Cortex of kidney (tissue), 1 donor: Measurements from ENCODE around the gene FOXA1.

Experiments
- DNase-seq: peaks from one replicate; lab custom pipeline; 2025; lab: John Stamatoyannopoulos, UW

FOXA1 gene

DNA sequence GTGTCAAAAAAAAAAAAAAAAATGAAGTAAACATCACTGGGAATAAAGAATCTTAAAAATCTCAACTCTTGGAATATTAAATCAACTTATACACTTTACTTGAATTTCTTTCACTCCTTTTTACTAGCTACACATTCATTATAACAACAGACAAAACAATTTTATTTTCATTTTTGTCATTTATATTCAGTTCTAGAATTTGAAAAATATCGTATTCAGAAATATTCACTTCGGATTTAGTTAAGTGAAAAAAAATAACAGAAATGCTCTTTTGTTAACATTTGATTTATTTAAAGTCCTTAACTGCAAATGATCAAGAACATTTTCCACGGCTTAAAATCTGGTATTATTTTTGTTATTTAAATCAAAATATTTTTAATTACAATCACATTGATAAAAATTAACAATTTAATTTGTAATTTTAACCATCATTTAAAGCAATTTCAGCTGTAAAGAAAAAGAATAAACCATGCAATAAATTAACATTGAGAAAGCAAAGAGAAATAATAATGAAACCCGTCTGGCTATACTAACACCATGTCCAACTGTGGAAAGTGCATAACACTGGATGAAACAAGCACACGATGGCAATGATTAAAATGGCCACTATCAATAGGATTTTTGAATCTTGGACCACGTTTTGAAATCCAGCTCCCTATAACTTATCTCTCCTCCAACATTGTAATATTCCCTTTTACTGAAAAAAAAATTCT is 5.2 kb downstream of the FOXA1 start:
- DNase-seq = no peak

DNA sequence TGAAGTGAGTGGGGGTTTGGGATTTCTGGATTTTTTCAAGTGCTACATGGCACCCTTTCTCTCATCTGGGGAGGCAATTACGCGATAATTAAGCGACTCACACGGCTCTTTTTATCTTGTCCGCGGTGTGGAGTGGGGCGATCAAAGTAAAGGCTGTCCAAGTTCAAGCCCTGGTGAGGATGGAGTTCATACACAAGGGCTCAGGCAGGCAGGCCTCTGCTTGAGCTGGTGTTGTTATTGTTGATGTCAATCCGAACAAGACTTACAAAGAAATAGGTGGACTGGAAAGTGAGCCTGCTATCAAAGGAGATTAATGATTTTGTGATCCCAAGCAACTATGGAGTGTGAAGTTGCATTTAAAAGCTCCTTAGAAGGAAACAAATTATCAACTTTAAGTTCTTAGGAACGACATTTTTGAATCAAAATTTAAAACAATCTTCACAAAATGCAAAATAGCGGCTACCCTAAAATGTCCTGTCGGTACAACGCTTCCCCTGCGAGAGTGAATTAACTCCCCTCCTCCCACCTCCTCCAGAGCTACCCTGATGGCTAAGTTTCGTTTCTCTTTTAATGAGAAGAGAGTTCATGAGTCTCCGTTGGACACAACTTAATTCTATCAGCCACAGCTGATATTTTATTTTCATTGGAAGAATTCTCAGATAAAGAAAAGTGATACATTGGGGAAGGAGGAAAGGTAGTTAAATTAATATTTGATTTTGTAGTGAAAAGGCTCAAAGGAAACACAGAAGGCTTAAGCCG is 5.9 kb downstream of the FOXA1 start:
- no peak for DNase-seq

DNA sequence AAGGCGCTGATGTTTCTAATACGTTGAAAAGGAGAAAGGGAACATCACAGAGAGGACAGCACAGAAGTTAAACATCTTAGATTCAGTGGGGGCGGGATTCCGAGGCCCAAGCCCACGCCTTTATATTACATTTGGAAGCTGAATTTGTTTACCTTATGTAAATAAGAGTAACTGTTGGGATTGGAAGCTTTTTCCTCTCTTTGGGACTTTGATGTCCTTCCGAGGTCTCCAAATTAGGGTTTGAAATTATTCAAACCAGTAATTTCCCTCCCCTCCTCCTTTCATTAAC is 6.4 kb downstream of the FOXA1 start:
- DNase-seq = no peak

DNA sequence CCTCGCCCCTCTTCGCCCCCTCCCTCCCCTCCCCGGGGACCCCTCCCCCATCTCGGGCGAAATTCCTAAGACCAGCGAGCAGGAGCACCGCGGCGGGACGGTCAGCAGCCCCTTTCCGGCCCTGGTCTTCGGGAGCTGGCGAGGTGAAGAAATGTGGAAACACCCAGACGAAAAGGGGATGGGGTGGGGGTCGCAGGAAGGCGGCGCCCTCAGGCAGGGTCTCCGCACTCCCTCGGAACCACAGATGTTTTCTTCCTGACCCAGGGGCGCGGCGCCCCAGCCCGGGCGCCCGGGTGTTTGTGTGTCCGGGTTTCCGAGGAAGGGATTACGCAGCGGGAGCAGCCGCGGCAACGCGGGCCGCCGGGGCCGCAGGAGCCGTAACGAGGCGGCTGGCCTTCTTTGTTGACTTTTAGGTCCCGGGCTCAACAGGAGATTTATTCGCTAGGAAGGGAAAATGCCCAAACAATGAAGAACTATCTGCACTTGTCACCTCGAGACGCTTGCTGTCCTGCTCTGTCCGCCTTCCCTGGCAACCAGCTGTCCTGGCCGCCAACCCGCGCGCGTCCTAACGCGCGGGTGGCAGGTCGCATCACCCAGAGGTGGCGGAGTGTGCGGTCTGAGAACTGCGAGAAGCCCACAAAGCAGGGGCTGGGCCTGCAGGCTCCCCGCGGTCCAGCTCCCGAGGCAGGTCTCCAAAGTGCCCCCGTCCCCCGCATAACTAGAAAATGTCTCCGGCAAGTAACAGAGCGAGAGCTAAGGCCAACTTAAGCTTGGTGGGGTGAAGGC is 7.0 kb downstream of the FOXA1 start:
- DNase-seq = no peak

DNA sequence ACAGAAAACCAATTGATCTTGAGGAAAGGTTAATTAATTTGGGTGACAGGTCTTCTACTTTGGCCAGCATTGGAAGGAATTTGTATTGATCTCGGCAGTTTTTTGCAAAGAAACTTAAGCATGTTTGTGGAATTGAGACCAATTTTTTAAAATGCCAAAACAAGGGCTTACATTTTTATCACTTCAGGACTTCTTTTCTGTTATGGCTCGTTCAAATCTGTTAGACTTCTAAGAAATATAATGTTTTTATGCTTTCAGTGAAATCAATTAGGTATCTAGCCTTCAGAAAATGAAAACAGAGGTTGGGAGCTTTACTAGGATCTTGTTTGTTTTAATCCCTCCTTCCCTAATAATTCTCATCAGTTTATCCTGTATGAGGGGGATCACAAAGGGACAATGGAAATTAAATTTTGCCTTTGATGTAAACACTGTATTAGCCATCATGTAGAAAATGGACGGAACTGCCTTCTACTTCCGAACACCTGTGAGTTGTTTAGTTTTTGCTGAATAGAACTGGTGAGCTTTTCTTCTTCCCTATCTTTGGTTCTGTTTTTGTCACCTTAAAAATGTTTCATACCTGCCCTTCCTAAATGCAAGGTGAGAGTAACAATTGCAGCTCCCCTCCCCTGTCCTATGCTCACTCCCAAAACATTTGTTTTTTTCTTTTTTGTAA is 7.8 kb downstream of the FOXA1 start:
- DNase-seq = no peak

DNA sequence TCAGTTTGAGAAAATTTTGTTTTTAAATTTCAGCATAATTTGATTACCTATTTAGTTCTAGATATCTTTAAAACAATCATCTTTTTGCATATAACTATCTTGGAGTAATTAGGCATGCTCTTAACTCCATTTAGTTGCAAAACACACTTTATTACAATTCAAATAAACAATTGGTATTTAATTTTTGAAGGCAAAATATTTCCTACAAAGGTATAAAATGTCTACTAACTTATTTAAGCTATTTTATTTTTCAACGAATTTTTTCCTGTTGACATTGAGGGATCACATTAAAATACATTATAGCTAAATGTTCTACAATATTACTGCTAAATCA is 8.3 kb downstream of the FOXA1 start:
- no peak for DNase-seq

DNA sequence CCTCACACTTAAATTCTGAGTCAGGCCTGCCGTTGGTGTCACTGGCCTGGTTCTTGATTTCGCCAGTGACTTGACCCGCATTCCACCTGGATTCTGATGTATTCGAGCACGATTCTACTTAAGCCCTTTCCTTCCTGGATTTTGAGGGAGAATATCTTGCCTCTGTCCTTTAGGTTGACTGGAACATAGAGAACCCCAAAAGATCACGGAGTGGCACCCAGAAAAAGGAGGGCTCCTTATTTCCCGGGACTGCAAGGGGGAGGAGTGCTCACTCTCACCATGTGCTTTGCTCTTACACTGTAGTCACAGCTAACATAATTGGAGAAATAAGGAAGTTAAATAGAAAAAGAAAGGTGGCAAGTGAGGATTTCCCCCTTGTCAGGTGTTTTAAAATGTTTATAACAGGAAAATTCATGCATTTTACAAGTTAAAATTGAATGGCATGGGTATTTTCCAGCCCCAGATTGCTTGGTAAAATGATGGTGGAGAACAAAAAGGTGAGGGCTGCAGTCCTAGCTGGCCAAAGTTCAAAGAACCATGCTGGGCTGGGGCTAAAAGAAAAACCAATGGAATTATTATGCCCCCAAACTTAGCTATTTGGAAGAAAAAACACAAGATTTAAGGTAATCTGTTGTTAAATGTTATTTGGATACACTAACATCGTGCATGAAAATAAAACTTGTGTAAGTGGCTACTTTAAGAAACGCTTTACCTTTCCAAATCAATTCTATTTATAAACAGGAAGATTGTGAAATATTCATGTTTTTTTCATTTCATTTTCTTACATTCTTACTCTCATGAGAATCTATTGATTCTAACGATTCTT is 8.9 kb downstream of the FOXA1 start:
- no peak for DNase-seq

DNA sequence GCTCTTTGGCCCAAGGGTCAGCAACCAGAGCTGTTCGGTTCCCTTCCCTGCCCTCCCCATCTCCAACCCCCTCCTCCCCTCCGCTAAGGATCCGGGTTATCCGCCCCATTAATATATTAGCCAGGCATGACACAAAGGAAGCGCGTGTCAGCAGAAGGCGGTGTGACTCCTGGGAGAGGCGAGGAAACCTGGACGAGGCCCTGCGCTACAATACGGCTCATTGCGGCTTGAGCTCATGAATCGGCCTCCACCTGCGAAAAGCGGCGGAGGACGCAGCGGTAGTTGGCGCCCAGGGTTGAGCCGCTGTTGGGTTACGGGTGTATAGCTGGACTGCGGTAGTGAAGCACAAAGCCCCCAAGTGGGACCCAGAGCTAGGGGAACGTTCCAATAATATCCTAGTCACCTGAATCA is 9.9 kb downstream of the FOXA1 start:
- no peak for DNase-seq

DNA sequence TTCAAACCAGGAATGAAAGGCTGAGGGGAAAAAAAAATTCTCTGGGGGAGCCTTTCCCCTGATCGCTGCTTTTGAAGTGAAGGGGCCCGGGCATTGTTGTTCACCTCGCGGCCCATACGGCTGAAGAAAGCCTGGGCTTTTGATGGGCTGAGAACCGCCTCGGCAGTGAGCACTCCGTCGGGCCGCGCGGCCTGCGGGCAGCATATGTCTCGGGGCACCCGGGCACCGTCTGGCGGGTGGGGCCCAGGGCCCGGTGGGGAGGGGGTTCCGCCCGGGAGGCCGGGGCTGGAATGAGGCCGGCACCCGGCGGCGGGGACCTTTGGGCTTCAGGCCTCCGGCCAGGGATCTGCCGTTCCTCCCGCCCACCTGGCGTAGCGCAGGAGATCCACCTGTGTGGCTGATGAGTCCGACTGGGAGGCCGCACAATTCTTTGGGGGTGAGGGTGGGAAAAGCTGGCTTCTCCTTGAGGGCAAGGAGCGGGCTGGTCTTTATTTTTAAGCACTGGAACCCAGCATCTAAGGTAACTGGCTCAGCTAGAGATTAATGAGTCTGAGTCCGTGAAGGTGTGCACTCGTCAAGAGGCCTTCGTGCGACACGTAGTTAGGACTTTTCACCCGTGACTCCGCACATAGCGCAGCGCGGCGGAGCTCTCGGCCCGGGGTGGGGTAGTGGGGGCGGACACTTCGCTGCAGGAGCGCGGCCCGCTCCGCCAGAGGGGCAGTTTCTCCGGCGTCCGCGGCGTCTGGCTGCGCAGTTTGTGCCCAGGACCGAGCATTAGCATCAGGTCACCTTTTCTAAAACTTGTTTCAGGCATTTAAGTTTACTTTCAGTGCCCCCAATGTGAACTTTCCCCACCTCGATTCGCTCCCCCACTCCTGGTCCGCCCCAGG is 10.6 kb downstream of the FOXA1 start:
- DNase-seq = no peak

DNA sequence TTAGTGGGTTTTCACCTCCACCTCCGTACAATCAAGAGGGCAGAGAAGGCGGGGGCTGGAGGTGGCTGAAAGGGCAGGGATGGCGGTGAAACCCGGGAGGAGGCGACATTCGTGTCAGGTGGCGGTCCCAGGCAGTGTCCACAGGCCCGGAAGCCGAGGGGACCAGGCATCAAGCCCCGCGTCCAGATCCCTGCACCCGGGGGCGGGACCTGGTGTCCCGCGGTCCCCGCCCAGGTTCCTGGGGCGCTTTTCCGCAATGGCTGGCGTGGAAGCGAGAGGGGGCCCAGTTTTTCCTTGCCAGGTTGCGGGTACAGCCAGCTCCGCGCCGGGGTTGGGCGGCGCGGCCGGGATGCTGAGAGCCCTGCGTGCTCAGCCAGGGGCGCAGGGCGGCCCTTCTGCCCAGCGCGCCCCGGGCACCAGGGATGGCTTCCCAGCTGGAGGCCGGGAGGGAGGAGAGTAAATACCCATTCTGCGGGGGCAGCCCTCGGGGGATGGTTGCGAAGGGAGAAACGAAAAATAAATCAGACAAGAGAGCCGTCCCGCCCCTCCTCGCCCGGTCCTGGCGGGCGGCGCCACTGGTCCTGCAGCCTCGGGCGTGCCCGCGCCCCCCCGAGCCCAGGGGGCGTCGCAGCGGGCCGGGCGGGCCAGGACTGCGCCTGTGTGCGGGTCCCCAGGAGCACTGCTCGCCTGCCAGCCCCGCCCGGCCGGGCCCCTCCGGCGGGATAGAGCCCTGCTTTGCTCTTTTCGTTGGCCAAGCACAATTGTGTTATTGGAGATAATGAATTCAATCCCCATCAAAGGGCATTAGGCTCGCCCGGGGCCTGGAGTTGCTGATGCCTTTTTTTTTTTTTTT is 11.5 kb downstream of the FOXA1 start:
- DNase-seq = no peak

DNA sequence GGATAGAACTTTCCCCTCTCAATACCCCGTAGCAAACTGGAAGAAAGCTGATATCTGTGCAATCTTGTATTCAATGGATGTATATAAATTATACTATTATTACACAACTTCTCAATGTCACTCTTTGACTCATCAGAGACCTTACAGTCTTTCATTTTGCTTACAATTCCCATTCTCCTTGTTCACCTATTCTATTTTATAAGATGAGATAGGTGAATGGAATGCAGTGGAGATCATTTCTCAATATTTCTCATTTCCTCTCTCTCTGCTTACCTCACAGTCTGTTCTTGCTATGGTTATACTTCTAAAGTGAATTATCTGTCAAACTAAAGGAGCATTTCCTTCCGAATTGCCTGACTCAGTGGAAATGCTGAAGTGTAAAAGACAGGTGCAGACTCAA is 14.9 kb downstream of the FOXA1 start:
- DNase-seq = no peak

DNA sequence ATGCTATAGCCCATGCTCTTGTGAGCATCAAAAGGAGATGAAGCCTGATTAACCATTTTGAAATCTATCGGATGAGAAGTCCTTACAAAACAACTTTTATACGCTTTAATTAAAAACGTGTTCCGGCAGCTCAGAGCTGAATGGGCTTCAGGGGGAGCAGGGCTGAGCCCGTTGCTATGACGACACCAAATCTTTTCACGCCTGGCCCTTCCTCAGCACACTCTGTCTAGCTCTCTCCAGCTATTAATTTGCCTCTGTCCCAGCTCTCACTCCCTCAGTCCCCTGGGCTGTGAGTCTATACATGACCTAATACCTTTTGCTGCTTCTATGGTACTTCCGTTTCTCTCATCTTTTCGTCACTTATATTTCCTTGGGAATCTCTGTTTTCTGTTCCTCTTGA is 15.8 kb downstream of the FOXA1 start:
- no peak for DNase-seq

DNA sequence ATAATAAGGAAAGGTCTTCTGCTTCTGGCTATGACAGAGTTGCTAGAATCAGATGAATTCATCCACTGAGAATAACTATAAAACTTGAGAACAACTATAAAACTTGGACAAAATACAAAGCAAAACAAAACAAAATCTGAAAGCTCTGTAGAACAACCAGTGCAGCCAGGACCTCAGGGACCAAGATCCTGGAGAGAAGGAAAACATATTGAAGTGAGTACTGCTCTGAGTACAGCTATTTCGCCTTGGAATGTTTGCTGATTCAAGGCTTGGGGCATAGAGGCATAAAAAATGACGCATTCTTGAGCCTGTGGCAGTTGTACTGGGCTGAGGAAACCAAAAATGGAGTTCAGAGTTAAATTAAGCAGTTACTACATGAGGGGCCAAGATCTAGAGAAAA is 21.7 kb downstream of the FOXA1 start:
- no peak for DNase-seq

DNA sequence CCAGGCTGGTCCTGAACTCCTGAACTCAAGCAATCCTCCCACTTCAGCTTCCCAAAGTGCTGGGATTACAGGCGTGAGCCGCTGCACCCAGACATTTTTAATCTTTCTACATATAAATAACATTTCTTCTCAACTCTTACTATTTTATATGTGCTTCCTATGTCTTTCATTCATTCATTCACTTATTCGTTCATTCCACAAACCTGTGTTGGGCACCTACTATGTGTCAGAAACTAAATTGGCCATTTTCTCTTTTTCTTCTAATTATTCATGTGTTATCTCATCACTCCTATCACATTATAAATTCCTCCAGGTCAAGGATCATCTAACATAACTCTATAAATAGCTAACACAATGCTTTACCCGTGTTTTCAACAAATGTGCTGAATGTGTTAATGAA is 23.7 kb downstream of the FOXA1 start:
- DNase-seq = no peak

DNA sequence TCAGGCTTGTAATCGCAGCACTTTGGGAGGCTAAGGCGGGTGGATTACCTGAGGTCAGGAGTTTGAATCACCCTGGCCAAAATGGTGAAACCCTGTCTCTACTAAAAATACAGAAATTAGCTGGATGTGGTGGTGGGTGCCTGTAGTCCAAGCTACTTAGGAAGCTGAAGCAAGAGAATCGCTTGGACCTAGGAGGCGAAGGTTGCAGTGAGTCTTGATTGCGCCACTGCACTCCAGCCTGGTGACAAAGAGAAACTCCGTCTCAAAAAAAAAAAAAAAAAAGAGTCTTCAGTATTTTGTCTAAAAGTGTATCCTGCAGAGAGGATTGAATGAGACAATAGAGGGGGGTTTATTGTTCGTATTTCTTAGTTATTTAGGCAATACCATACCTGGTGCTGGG is 25.3 kb downstream of the FOXA1 start:
- DNase-seq = no peak

DNA sequence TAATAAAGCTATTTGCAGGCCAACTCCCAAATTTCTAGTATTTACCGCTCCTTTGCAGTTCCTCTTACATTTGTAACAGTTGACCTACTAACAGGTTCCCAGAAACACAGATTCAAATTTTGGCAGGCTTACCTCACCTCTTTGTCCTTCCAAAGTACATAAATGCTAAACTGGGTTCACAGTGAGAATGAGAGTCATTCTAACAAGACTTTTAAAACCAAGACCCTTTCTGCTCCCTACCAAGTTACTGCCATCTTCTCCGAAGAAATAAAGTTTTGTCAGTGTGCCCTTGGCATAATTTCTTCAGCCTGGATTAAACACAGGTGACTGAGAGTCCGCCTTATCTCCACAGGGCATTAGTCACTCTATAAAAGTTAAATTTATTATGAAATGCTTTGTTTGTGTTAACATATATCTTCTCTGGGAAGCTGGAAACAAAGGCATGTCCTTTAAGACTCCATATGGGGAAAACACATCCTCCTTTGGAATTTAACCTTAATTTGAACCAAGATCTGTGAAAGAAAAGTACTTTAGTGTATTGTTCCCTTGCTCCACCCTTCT is 28.2 kb downstream of the FOXA1 start:
- no peak for DNase-seq

DNA sequence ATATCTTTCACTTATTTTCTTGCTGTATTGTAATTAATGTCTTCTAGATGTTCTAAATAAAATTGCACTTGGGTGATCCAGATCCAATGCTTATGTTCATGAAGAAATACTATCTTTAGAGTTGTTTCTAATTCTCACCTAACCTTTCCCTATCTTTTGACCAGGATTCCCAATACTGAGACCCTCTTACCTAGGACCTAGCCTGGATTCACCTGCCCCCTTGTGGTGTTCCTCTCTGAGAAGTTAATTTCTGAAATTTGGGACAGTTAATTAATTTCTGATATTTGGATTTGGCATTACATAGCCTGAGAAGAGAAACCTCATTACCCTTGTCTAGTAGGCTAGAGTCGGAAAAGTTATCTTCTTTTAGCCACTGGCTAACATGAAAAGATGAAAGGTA is 29.5 kb downstream of the FOXA1 start:
- DNase-seq = no peak

DNA sequence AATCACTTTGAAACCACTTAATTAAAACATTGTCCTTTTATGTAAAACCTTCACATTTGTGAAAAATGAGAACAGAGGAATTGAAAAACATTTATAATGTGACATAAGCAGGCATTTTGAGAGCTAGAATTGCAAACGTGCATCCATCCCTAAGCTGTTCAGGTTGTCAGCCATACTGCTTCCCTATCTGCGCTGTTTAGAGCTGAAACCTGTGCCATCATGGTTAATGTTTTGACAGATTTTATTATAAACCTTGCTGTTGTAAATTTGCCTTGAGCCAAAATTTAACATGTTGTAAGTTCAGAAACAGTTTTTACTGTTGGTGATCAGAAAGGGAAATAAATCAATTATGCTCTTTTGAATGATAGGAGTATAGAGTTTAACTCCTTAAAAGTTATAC is 31.9 kb downstream of the FOXA1 start:
- no peak for DNase-seq

DNA sequence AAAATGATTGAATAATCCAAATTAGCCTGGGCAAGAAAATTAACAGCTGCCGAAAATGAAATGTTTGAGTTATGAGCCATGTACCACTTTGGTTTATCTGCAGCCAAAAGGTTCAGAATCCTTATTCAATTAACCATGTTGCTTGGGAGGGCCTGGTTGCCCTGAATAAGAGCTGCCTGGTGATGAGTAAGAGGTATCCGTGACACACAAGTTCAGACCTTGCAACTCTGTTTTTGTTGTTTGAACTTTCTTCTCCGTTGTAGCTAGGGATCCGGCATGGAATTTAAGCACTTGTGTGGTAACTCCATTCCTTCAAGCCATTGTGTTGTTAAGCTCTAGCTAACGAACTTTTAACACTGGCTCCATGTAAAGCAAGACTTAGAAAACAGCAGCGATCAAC is 35.7 kb downstream of the FOXA1 start:
- DNase-seq = no peak

DNA sequence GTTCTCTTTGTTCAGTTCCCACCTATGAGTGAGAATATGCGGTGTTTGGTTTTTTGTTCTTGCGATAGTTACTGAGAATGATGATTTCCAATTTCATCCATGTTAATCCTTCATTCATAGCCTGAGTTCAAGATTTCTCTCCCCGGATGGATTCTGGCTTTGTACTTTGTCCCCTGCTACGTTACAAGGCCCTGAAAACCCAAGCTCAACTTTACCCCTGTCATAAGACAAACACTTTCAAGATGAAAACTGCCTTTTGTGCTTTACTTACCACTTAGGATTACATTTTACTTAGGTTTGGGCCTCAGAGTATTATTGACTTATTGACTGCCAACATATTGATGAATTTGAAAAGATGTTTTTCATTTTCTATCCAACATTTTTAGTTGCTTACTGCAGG is 36.3 kb downstream of the FOXA1 start:
- no peak for DNase-seq
